Measurements from ENCODE around the gene PTPRC.

Gene PTPRC

DNA sequence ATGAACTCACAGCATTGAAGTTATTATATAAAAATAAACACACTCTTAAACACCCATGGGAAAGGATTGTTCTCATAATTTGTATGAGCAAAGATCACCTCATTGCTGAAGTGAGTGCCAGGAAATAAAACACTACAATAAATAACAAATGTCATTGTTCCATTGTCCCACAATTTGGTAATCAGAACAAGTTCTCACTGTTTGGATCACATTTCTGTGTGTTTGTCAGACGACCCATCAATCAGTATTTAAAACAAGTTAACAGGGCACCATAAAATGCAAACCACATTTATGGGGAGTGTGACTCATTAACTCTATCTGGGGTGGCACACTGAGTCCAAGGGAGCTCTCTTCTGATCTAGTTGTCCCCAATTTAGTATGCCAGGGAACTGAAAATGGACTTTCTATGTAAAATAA, 124.5 kb downstream of the PTPRC start (continued):
- TF ChIP-seq REPIN1 (tag by site-specific recombination; IDR thresholded peaks at IDR 0.05; ENCODE audit: low read depth), result no peak
- TF ChIP-seq ZNF670 (tag by site-specific recombination; IDR thresholded peaks at IDR 0.05; ENCODE audit: low read depth), result no peak
- TF ChIP-seq GLIS1 (tag by site-specific recombination; IDR thresholded peaks at IDR 0.05), result peak; percentile 81
- TF ChIP-seq MYNN (tag by site-specific recombination; IDR thresholded peaks at IDR 0.05; ENCODE audit: borderline replicate concordance), result no peak
- no peak for TF ChIP-seq ZNF221 (tag by site-specific recombination; IDR thresholded peaks at IDR 0.05; ENCODE audit: borderline replicate concordance)
- TF ChIP-seq MZF1 (tag by site-specific recombination; IDR thresholded peaks at IDR 0.05; ENCODE audit: borderline replicate concordance), result peak; percentile 86
- TF ChIP-seq ZNF16 (tag by site-specific recombination; IDR thresholded peaks at IDR 0.05; ENCODE audit: low read depth), result no peak
- peak; percentile 88 for TF ChIP-seq ZXDB (tag by site-specific recombination; IDR thresholded peaks at IDR 0.05)
- TF ChIP-seq ZNF274 (IDR thresholded peaks at IDR 0.05; ENCODE audit: low read length), result no peak
- no peak for TF ChIP-seq ZNF274 (tag by site-specific recombination; IDR thresholded peaks at IDR 0.05; ENCODE audit: borderline replicate concordance)
- no peak for TF ChIP-seq ZNF121 (tag by site-specific recombination; IDR thresholded peaks at IDR 0.05)
- TF ChIP-seq, protein P1, sequence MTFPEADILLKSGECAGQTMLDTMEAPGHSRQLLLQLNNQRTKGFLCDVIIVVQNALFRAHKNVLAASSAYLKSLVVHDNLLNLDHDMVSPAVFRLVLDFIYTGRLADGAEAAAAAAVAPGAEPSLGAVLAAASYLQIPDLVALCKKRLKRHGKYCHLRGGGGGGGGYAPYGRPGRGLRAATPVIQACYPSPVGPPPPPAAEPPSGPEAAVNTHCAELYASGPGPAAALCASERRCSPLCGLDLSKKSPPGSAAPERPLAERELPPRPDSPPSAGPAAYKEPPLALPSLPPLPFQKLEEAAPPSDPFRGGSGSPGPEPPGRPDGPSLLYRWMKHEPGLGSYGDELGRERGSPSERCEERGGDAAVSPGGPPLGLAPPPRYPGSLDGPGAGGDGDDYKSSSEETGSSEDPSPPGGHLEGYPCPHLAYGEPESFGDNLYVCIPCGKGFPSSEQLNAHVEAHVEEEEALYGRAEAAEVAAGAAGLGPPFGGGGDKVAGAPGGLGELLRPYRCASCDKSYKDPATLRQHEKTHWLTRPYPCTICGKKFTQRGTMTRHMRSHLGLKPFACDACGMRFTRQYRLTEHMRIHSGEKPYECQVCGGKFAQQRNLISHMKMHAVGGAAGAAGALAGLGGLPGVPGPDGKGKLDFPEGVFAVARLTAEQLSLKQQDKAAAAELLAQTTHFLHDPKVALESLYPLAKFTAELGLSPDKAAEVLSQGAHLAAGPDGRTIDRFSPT (tag by site-specific recombination; IDR thresholded peaks at IDR 0.05), result no peak
- TF ChIP-seq, protein P2, sequence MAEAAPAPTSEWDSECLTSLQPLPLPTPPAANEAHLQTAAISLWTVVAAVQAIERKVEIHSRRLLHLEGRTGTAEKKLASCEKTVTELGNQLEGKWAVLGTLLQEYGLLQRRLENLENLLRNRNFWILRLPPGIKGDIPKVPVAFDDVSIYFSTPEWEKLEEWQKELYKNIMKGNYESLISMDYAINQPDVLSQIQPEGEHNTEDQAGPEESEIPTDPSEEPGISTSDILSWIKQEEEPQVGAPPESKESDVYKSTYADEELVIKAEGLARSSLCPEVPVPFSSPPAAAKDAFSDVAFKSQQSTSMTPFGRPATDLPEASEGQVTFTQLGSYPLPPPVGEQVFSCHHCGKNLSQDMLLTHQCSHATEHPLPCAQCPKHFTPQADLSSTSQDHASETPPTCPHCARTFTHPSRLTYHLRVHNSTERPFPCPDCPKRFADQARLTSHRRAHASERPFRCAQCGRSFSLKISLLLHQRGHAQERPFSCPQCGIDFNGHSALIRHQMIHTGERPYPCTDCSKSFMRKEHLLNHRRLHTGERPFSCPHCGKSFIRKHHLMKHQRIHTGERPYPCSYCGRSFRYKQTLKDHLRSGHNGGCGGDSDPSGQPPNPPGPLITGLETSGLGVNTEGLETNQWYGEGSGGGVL (tag by site-specific recombination; IDR thresholded peaks at IDR 0.05), result peak; percentile 62; the same call in 1 of the 2 replicates
- no peak for TF ChIP-seq ZNF48 (tag by site-specific recombination; IDR thresholded peaks at IDR 0.05)
- peak; percentile 85 for TF ChIP-seq ZNF2 (tag by site-specific recombination; IDR thresholded peaks at IDR 0.05)
- peak; percentile 87; the same call in 1 of the 2 replicates for TF ChIP-seq ZSCAN23 (tag by site-specific recombination; IDR thresholded peaks at IDR 0.05)
- no peak for TF ChIP-seq ZFHX2 (tag by site-specific recombination; conservative IDR thresholded peaks at IDR 0.05)
- TF ChIP-seq KLF16 (tag by site-specific recombination; IDR thresholded peaks at IDR 0.05), result 0 out of 2 replicates have a peak, but pooled peaks have one; percentile 64
- no peak for TF ChIP-seq ZNF354C (tag by site-specific recombination; IDR thresholded peaks at IDR 0.05; ENCODE audit: borderline replicate concordance, low read depth)
- TF ChIP-seq, protein P3, sequence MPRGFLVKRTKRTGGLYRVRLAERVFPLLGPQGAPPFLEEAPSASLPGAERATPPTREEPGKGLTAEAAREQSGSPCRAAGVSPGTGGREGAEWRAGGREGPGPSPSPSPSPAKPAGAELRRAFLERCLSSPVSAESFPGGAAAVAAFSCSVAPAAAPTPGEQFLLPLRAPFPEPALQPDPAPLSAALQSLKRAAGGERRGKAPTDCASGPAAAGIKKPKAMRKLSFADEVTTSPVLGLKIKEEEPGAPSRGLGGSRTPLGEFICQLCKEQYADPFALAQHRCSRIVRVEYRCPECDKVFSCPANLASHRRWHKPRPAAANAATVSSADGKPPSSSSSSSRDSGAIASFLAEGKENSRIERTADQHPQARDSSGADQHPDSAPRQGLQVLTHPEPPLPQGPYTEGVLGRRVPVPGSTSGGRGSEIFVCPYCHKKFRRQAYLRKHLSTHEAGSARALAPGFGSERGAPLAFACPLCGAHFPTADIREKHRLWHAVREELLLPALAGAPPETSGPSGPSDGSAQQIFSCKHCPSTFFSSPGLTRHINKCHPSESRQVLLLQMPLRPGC (tag by site-specific recombination; IDR thresholded peaks at IDR 0.05), result peak; percentile 98
- TF ChIP-seq BCL11A (tag by site-specific recombination; IDR thresholded peaks at IDR 0.05; ENCODE audit: low read depth), result peak; percentile 94
- TF ChIP-seq ZNF629 (tag by site-specific recombination; IDR thresholded peaks at IDR 0.05), result peak; percentile 94
- TF ChIP-seq, protein P4, sequence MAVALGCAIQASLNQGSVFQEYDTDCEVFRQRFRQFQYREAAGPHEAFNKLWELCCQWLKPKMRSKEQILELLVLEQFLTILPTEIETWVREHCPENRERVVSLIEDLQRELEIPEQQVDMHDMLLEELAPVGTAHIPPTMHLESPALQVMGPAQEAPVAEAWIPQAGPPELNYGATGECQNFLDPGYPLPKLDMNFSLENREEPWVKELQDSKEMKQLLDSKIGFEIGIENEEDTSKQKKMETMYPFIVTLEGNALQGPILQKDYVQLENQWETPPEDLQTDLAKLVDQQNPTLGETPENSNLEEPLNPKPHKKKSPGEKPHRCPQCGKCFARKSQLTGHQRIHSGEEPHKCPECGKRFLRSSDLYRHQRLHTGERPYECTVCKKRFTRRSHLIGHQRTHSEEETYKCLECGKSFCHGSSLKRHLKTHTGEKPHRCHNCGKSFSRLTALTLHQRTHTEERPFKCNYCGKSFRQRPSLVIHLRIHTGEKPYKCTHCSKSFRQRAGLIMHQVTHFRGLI (tag by site-specific recombination; IDR thresholded peaks at IDR 0.05), result peak; percentile 71; the same call in 1 of the 2 replicates
- TF ChIP-seq ZIC2 (tag by site-specific recombination; IDR thresholded peaks at IDR 0.05), result no peak
- TF ChIP-seq ZNF792 (tag by site-specific recombination; IDR thresholded peaks at IDR 0.05), result no peak
- no peak; the same call in none of the 2 replicates for TF ChIP-seq ZBTB8A (tag by site-specific recombination; IDR thresholded peaks at IDR 0.05)
- TF ChIP-seq, protein P5, sequence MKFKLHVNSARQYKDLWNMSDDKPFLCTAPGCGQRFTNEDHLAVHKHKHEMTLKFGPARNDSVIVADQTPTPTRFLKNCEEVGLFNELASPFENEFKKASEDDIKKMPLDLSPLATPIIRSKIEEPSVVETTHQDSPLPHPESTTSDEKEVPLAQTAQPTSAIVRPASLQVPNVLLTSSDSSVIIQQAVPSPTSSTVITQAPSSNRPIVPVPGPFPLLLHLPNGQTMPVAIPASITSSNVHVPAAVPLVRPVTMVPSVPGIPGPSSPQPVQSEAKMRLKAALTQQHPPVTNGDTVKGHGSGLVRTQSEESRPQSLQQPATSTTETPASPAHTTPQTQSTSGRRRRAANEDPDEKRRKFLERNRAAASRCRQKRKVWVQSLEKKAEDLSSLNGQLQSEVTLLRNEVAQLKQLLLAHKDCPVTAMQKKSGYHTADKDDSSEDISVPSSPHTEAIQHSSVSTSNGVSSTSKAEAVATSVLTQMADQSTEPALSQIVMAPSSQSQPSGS (tag by site-specific recombination; IDR thresholded peaks at IDR 0.05; ENCODE audit: low read depth), result peak; percentile 70
- peak; percentile 86 for TF ChIP-seq ZBTB1 (tag by site-specific recombination; IDR thresholded peaks at IDR 0.05)
- TF ChIP-seq IKZF3 (tag by site-specific recombination; IDR thresholded peaks at IDR 0.05), result peak; percentile 96
- no peak for TF ChIP-seq ZNF248 (tag by site-specific recombination; IDR thresholded peaks at IDR 0.05)
- TF ChIP-seq ZNF138 (tag by site-specific recombination; IDR thresholded peaks at IDR 0.05; ENCODE audit: borderline replicate concordance), result no peak
- TF ChIP-seq SALL2 (tag by site-specific recombination; IDR thresholded peaks at IDR 0.05; ENCODE audit: borderline replicate concordance), result no peak
- TF ChIP-seq ZNF416 (tag by site-specific recombination; IDR thresholded peaks at IDR 0.05), result no peak
- peak; percentile 87 for TF ChIP-seq ZNF366 (tag by site-specific recombination; conservative IDR thresholded peaks at IDR 0.05)
